Stimulated activated CD4-positive, alpha-beta T cell treated with anti-CD3 and anti-CD28 coated beads, Interleukin-2, amount 100 ng/mL, for 24 hours (primary cell): ENCODE data around the gene ANTXR2.
"Not testable (repeated sequence)": the region's sequence is repeated elsewhere in the genome, so short reads cannot be mapped to it uniquely, and the experiment has no call there.

Experiments
- DNase-seq, 2 donors: peaks; one replicate each; pipeline ENCODE4 v3.0.0-alpha.2; 2020

The ANTXR2 gene

DNA sequence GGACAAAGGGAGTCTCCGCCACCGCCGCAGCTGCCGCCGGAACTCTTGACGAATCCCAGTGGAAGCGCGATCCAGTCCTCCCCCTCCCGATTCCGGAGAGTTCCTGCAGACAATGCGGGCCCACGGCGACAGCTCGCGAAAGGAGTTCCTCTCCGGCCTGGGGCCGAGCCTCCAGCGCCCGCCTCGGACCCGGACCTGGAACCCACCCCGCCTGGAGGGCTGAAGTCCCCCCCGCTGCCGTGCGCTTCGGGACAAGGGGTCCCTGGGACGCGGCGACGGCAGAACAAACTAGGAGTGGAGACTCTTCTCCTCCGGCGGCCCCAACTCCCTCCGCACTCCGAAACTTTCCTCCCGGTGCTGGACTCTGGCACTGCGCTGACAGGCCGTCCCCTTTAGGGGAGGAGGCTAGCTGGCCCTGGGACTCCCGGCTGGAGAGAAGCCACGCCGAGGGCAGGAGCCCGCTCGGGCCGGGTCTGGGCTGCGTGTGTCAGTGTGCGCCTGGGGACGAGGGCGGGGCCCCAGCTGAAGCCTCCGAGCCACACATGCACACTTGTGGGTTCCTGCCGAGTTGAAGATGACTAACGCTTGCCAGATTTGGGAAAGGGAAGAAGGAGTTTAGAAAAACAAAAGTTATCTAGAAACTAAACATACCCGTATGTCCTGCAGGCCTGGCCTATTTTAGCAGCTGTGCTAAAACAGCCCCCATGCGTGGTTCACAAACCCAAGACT is at the start of gene ANTXR2:
Gene ANTXR2 (minus strand): TSS at position 486 of the 729 bp plus-strand sequence. CDS start 669 bp downstream, outside the sequence.
- peak; percentile 66 to 73 for DNase-seq

DNA sequence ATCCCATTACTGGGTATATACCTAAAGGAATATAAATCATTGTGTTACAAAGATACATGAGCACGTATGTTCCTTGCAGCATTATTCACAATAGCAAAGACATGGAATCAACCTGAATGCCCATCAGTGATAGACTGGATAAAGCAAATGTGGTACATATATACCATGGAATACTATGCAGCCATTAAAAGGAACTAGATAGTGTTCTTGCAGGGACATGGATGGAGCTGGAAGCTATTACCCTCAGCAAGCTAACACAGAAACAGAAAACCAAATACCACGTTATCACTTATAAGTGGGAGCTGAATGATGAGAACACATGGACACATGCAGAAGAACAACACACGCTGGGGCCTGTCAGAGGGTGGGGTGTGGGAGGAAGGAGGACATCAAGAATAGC is 48.8 kb upstream of the ANTXR2 start:
- not testable (repeated sequence) for DNase-seq

DNA sequence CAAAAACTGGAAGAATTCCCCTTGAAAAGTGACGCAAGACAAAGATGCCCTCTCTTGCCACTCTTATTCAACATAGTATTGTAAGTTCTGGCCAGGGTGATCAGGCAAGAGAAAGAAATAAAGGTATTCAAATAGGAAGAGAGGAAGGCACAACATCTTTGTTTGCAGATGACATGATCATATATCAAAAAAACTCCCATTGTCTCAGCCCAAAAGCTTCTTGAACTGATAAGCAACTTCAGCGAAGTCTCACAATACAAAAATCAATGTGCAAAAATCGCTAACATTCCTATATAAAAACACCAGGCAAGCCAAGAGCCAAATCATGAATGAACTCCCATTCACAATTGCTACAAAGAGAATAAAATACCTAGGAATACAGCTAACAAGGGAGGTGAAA is 46.6 kb upstream of the ANTXR2 start:
- not testable (repeated sequence) for DNase-seq

DNA sequence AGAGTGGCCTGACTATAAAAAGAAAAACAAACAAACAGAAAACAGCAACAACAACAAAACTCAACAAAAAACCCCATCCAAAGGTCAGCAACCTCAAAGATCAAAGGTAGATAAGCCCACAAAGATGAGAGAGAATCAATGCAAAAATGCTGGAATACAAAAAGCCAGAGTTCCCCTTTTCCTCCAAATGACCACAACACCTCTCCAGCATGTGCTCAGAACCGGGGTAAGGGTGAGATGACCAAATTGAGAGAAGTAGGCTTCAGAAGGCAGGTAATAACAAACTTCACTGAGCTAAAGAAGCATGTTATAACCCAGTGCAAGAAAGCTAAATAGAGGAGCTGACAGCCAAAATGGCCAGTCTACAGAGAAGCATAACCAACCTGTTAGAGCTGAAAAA is 43.5 kb upstream of the ANTXR2 start:
- no peak for DNase-seq

DNA sequence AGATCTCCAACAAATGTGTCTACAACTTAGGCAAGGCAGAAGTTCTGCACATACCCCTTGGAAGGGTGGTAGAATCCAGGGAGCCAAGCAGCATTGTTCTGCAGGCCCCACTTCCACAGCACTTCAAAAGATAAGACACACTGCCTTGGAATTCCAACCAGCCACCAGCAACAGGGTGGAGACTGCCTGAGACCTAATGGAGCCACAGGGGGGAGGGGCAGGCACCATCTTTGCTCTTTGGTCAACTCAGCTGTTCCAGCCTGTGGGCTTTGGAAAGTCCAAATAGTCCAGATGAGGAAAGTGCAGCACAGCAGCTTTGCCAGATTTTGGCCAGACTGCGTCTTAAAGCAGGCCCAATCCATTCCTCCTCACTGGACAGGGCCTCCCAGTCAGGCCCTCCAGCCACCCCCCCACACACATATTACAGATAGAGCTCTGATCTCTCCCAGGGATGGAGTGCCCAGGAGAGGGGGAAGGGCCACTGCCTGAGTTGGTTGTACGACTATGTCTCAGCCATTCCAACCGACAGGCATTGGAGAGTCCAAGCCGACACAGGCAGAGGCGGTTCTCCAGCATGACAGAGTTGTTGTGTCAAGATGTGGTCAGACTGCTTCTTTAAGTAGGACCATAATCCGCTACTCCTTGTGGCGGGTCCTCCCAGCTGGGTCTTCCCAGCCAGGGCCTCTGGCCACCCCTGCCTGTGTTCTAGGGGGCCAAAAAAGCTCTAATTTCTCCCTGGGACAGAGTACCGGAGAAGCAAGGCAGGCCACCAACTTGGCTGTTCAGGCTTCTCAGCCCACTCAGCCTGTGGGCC is 42.5 kb upstream of the ANTXR2 start:
- no peak for DNase-seq

DNA sequence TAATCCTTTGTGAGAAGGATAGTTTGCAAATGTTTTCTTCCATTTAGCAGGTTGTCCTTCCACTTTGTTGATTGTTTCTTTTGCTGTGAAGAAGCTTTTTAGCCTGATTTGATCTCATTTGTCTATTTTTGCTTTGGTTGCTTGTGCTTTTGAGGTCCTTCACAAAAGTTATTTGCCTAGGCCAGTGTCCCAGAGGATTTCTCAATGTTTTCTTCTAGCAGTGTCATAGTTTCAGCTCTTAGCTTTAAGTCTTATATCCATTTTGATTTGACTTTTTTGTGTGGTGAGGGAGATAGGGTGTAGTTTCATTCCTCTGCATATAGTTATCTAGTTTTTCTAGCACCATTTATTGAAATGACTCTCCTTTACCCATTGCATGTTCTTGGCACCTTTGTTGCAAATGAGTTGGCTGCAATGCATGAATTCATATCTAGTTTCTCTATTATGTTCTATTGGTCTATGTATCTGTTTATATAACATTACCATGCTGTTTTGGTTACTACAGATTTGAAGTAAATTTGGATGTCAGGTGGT is 41.8 kb upstream of the ANTXR2 start:
- no peak for DNase-seq

DNA sequence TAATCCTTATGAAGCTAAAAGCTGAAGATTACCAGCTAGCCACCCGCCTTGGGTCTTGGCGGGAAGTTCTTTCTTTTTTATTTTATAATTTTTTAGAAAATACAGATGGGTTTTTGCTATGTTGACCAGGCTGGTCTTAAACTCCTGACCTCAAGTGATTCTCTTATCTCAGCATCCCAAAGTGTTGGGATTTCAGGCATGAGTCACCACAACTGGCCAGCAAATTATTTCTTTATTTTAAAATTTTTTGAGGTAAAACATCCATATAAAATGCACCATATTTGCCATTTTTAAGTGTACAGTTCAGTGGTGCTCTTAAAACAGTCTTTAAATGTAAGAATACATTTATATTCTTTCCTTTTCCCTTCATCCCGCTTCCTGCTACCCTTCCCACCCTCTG is 40.6 kb upstream of the ANTXR2 start:
- DNase-seq = no peak

DNA sequence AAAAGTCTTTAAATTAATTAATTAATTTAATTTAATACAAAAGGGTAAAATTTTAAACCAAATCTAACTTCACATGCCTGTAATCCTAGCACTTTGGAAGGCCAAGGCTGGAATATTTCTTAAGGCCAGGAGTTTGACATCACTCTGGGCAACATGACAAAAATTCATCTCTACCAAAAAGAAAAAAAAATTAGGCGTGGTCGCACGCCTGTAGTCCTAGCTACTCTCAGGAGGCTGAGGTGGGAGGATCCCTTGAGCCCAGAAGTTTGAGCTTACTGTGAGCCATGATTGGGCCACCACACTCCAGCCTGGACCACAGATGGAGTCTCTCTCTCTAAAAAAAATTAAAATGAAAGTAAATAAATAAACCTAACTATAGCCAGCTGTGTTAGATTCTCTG is 39.2 kb upstream of the ANTXR2 start:
- DNase-seq = no peak

DNA sequence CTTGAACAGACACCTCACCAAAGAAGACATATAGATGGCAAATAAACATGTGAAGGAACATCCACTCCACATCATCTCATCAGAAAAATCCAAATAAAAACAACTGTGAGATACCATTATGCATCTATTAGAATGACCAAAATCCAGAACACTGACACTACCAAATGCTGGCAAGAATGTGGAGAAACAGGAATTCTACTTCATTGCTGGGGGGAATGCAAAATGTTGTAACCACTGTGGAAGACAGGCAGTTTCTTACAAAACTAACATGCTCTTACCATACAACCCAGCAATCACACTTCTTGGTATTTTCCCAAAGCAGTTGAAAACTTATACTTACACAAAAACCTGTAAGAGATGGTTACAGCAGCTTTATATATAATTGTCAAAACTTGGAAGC is 38.2 kb upstream of the ANTXR2 start:
- DNase-seq = no peak

DNA sequence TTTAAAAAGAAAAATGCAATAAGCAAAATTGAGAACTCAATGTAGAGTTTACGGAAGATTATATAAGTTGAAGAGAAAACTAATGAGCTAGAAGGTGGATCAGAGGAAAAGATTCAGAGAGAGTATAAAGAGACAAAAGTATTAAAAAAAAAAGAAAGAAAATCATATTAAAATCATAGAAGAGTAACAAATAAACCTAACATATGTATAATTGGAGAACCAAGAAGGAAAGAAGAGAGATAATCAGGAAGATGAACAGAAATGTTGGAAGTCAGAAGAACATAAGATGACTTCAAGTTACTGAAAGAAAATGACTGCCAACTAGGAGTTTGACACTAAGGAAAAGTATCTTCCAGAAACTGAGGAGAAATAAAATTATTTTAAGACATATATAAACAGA is 34.3 kb upstream of the ANTXR2 start:
- DNase-seq = no peak

DNA sequence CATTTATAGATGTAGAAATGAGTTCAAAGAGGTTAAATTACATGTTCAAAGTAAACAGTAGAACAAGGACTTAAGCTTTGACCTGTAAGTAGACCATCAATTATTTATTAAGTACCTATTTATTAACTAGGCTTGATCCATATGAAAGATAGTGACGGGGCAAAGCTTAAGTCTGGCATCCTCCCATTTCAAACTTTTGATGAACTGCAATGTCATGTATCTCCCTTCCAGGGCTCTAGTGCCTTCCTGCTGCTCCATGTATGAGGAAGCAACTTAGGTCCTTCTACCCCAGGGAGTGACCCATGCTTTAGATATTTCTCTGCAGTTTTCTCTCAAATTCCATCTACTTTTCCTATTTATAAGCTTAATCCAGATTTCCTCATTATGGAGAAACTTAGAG is 31.9 kb upstream of the ANTXR2 start:
- no peak for DNase-seq

DNA sequence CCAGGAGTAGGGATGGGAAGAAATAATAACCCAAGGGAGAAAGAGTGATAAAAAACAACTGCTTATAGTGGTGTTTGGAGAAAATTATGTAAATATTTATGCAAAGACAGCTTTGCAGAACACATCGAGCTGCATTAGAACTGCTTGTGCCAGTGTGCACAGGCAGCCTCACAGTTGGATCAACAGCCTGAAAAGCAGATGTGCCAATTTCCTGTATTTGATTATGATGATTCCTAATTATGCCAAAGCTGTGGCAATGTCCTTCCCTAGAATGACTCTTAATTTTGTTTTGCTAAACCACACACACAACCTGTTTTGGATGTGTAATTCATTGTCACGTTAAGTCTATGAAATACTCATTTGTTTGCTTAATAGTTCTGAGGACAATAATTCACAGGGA is 30.6 kb upstream of the ANTXR2 start:
- DNase-seq = no peak

DNA sequence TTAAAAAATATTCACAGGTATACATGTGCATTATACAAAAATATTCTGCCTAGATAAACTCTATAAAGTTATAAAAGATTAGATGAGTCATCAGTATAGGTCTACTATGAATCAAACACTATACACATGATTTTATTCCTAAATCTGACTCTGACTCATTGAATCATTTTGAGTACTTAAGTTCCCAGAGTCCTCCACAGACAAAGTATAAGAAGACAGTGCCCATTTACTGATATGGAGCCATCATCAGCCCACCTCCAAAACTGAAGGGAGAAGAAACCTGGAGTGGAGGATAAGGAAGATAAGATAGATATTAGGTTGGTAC is 28.7 kb upstream of the ANTXR2 start:
- DNase-seq = no peak

DNA sequence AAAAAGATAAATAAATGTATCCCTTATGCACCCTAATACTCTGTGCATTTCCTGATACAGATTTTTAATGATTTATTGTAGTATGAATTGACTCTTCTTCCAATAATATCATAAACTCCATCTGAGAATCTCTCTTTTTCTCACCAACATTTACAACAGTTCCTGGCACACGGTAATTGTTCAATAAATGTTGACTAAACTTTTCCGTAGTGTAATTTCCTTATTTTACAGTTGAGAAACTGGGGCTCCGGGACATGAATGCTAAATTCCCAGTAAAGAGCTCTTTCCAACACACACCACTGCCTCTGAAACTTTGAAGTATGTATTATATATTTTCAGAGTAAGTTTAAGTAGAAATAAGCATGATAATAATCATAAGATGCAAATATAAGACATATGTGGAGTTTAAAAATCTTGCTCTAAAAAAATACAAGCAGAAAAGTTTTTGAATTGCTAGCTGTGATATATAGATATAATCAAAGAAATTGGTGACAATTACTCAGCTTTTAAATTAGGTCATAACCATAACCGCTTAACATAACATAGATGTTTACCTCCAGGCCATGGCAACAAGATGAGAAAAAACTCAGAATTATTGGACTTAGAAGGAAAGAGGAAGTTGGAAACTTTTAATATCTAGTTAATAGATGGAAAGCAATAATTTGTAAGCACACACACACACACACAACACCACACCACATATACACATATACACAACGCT is 28.2 kb upstream of the ANTXR2 start:
- no peak for DNase-seq

DNA sequence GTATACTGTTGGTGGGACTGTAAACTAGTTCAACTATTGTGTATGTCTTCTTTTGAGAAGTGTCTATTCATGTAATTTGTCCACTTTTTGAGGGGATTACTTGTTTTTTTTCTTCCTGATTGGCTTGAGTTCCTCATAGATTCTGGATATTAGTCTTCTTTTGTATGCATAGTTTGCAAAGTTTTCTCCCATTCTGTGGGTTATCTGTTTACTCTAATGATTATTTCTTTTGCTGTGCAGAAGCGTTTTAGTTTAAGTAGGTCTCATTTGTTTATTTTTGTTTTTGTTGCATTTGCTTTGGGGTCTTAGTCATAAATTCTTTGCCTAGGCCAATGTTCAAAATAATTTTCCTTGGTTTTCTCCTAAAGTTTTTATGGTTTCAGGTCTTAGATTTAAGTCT is 26.6 kb upstream of the ANTXR2 start:
- no peak for DNase-seq

DNA sequence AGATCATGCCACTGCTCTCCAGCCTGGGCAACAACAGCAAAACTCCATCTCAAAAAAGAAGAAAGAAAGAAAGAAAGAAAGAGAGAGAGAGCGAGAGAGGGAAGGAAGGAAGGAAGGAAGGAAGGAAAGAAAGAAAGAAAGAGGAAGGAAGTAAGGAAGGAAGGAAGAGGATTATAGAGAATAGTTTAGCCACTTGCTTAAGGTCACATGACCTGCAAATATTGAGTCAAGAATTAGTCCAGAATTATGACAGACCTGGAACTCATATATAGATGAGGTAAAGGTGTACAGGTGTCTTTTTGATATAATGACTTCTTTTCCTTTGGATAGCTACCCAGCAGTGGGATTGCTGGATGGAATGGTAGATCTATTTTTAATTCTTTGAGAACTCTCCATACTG is 25.6 kb upstream of the ANTXR2 start:
- no peak for DNase-seq

DNA sequence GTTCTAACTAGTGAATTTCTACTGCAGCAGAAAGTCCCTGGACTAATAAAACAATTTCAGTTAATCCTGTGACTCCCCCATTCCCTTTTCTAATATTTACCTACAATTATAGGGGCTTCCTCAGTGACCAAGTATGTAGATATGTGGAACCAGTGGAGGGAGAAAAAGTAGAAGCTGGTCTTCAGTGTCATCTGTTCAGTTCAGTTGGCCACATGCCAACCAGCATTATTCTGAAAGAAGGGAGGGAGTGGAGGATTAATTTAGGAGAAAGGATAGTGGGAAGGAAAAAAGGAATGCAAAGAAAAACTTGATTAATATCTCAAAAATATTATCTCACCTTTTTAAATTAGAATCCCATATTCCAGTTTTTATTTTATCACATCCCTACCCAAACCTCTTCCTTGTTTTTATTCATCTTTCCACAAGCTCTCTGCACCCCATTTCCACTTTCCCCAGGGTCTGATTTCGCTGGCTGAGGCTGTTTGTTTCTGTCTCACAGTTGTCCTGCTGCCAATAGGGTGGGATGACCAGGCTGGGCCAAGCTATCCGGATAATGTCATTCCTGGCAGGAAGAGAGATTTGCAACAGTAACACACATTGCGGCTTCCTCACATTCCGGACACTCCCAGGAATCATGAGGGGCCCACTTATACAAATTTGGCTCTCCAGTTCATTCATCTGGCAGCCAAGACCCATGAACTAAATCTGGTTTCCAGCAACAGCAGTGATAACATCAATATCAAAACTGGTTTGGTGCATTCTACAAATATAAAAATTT is 24.6 kb upstream of the ANTXR2 start:
- DNase-seq = no peak

DNA sequence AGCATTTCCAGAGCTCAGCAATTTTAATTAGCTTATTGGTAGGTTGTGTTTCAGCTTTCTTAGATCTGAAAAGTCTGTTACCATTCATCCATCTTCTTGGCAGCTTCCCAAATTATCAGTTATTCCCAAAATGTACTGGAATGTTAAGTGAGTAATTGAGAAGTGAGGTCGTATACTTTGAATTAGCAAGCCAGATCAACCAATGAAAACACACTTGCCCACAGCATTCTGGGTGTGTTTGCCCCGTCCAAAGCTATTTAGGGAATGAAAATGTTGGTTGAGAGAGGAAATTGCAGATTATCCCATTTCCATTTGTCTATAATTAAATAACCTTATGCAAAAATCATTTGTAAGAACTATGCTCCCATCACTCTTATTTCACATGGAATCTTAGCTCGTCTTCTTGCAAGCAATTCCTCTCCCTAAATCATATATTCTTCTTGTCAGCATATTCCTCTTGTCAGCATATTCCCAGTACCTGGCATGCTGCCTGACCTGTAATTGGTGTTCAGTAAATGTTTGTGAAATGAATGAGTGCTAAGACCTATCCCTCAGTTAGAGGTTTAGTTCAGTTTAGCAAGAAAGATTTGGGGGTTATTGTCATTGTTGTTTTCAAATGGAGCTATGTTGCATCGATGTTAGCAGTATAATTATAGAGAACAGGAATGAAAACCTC is 23.3 kb upstream of the ANTXR2 start:
- DNase-seq = no peak

DNA sequence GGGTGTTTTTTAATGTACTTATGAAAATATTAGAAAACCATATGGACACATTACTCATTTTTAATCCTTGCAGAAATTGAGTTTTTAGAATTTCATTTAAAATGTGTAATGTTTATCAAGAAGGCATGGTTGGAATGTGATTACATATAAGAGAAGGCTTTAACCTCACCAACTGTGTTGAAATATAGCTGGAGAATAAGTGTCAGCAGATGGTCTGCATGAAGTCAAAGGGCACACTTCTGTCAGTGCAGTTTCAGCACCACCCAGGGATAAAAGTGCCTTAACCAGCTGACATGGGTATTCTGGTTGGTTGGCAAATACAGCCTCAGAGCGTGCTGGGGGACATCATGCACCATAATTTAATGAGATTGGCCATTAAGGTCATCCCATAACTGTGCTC is 21.2 kb upstream of the ANTXR2 start:
- no peak for DNase-seq

DNA sequence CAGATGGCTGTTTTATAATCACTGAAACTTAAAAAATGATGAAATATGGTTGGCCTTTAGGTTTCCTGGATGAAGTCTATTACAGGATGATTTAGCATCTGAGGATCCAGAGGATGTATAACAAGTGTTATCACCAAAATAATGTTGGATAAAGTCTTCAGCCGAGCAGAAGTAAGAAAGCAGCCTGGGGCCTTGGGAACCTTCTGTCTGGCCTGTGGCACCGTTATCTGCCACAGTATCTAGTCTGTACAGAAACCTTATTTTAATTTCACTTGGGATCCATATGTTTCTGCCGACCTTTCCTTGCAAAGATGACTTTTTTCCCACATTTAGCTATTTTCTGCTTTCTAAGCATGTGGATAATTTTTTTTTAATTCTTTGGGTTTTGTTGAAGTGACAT is 20.5 kb upstream of the ANTXR2 start:
- no peak for DNase-seq

DNA sequence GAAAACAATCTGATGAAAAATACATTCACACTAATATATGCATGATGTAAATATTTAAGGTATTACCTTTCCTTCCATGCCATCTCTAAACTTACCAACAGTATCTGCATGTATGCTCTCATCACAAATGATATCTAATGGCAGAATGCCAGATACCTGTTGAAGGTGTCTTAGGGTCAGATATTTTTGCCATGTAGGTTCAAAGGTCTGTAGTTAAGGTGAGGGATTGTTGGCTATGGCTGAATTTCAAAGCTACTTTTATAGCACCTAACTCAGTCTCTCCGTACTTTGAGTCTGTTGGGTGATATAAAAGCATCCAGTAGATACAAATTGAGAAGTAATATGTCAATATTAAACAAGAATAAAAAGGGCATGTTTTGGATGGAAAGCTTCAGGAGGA is 19.8 kb upstream of the ANTXR2 start:
- DNase-seq = no peak

DNA sequence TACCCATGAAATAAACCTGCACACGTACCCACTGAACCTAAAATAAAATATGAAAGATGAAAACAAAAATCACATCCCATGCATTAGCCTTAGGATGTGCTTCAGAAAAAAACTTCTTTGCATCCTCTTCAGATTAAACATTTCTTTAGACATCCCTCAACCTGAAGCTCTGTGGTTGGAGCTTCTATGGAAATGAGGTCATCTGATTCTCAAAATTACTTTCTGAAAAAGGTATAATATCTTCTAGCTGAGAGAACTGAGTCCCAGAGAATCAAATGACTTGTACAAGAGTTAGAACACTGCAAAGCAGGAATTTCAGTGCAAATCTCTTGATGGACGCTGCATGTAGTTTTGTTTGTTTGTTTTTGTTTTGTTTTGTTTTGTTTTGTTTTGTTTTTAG is 19.1 kb upstream of the ANTXR2 start:
- DNase-seq = no peak
